ENCODE measurements around the gene PYGO2.
A peak's percentile ranks its signal among the peaks of the same experiment; 100 is the strongest.

Gene PYGO2

GRCh38 chr1:154961207-154962155 is at the start of gene PYGO2:
TSS of gene PYGO2 (minus strand) at chr1:154961782. CDS start at chr1:154961576, 206 bp downstream.
- peak; percentile 54 to 68 for DNase-seq

- DNase-seq = no peak
These were observed 49.4 kb upstream of the PYGO2 start for GRCh38 chr1:155011004-155011416.

- DNase-seq = no peak
These were observed 48.8 kb upstream of the PYGO2 start for GRCh38 chr1:155010211-155010918.

GRCh38 chr1:155009742-155010141 is 48.2 kb upstream of the PYGO2 start:
- no peak for DNase-seq

- DNase-seq = no peak
These were observed 47.7 kb upstream of the PYGO2 start for GRCh38 chr1:155009221-155009711.

- DNase-seq = no peak
These were observed 46.7 kb upstream of the PYGO2 start for GRCh38 chr1:155008015-155008941.

- no peak for DNase-seq
These were observed 45.8 kb upstream of the PYGO2 start for GRCh38 chr1:155007251-155007828.

GRCh38 chr1:155006601-155007101 is 45.1 kb upstream of the PYGO2 start:
- peak; percentile 68 to 72 for DNase-seq

GRCh38 chr1:155005076-155006011 is 43.8 kb upstream of the PYGO2 start:
- DNase-seq = no peak

GRCh38 chr1:155004352-155005075 is 42.9 kb upstream of the PYGO2 start:
- no peak for DNase-seq

GRCh38 chr1:155003766-155004351 is 42.3 kb upstream of the PYGO2 start:
- DNase-seq = no peak

GRCh38 chr1:155003227-155003765 is 41.7 kb upstream of the PYGO2 start:
- no peak for DNase-seq

- no peak for DNase-seq
These were observed 41.1 kb upstream of the PYGO2 start, which contains the start of gene ZBTB7B for GRCh38 chr1:155002464-155003226. TSS of gene ZBTB7B (plus strand) at chr1:155002802. CDS start at chr1:155014661, 11,859 bp downstream.

- DNase-seq = peak; percentile 98 to 99
These were observed 40.3 kb upstream of the PYGO2 start for GRCh38 chr1:155001675-155002463.

- DNase-seq = no peak
These were observed 39.8 kb upstream of the PYGO2 start for GRCh38 chr1:155001425-155001674.

GRCh38 chr1:155000726-155001424 is 39.3 kb upstream of the PYGO2 start:
- peak in 1 of 2 donors; percentile 60 for DNase-seq

GRCh38 chr1:155000411-155000725 is 38.8 kb upstream of the PYGO2 start:
- DNase-seq = no peak
